Measurements from ENCODE around the gene ZPBP.

ZPBP gene

GRCh38 chr7:49980465-49980864 lies 112.6 kb downstream of the ZPBP start:
- no peaks in the 10 kb centered on the region for H3K27me3 ChIP-seq (ENCODE audit: insufficient read depth, poor library complexity, severe bottlenecking)
- H3K27ac ChIP-seq (replicated peaks) = no peak overlapping the region
- TF ChIP-seq CTCF (IDR thresholded peaks at IDR 0.05; ENCODE audit: insufficient read depth, low read length) = no peak
- no peak for TF ChIP-seq SPI1 (IDR thresholded peaks at IDR 0.05; ENCODE audit: borderline replicate concordance, low read depth)
- TF ChIP-seq POLR2AphosphoS5 (IDR thresholded peaks at IDR 0.05; ENCODE audit: low read depth) = no peak
- no peak for TF ChIP-seq GABPA (IDR thresholded peaks at IDR 0.05; ENCODE audit: low read depth)
- TF ChIP-seq REST (IDR thresholded peaks at IDR 0.05; ENCODE audit: insufficient replicate concordance, low read depth) = no peak
- DNase-seq (ENCODE audit: low read depth in 1 of 2, low spot score in 1 of 2) = no peak
- H3K4me3 ChIP-seq (replicated peaks; ENCODE audit: insufficient read depth, low read length) = no peak overlapping the region

DNA sequence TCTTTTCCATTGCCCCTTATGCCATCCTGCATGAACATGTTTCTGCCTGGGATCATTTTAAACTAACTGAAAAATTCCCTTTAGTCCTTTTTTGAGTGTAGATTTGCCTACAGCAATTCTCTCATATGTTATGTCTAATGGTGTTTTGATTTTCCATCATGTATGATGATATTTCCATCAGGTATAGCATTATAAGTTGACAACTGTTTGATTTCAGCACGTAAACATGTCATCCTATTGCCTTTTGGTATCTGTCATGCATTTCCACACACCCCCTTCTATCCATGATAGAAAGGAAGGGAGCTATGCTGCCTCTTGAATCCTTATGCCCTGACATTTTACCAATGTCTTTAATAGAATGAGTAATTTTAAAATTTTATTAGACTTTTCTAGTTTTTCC lies 116.8 kb downstream of the ZPBP start:
- no peak for TF ChIP-seq CTCF (IDR thresholded peaks at IDR 0.05; ENCODE audit: insufficient read depth, low read length)
- no peak for TF ChIP-seq POLR2AphosphoS5 (IDR thresholded peaks at IDR 0.05; ENCODE audit: low read depth)
- no peak for TF ChIP-seq REST (IDR thresholded peaks at IDR 0.05; ENCODE audit: insufficient replicate concordance, low read depth)
- no peak for TF ChIP-seq GABPA (IDR thresholded peaks at IDR 0.05; ENCODE audit: low read depth)
- no peak for TF ChIP-seq SPI1 (IDR thresholded peaks at IDR 0.05; ENCODE audit: borderline replicate concordance, low read depth)
- no peak overlapping the region for H3K27ac ChIP-seq (replicated peaks)
- H3K27me3 ChIP-seq (ENCODE audit: insufficient read depth, poor library complexity, severe bottlenecking) = no peaks in the 10 kb centered on the region
- no peak overlapping the region for H3K4me3 ChIP-seq (replicated peaks; ENCODE audit: insufficient read depth, low read length)
- DNase-seq (ENCODE audit: low read depth in 1 of 2, low spot score in 1 of 2) = no peak

- no peak for DNase-seq (ENCODE audit: low read depth in 1 of 2, low spot score in 1 of 2)
- no peak overlapping the region for H3K27ac ChIP-seq (replicated peaks)
- TF ChIP-seq SPI1 (IDR thresholded peaks at IDR 0.05; ENCODE audit: borderline replicate concordance, low read depth) (no peak), GABPA (IDR thresholded peaks at IDR 0.05; ENCODE audit: low read depth) (no peak), POLR2AphosphoS5 (IDR thresholded peaks at IDR 0.05; ENCODE audit: low read depth) (no peak), REST (IDR thresholded peaks at IDR 0.05; ENCODE audit: insufficient replicate concordance, low read depth) (no peak), CTCF (IDR thresholded peaks at IDR 0.05; ENCODE audit: insufficient read depth, low read length) (no peak)
- no peak overlapping the region for H3K4me3 ChIP-seq (replicated peaks; ENCODE audit: insufficient read depth, low read length)
- no peaks in the 10 kb centered on the region for H3K27me3 ChIP-seq (ENCODE audit: insufficient read depth, poor library complexity, severe bottlenecking)
Observed at GRCh38 chr7:49974035-49974434, 119.0 kb downstream of the ZPBP start.

Data from HL-60 (cell line).